Measurements from ENCODE around the gene PSPH. TPM values are rescaled to one million over a fixed set of nuclear protein-coding genes. Genes with fewer than 3 reads are reported as not detected.
A peak's percentile ranks its signal among the peaks of the same experiment; 100 is the strongest.

PSPH gene
- total RNA-seq, 1 experiment from 2014 or later: 49.3 TPM

GRCh38 chr7:55965100-55965470 is 86.2 kb downstream of the PSPH start:
- Mint-ChIP-seq H3K4me1 (peaks cover 5% of the 10 kb centered on the region), H3K4me3 (peak overlapping the region; percentile 89), H3K27ac (peak overlapping the region; percentile 78), H3K9me3 (no peaks in the 10 kb centered on the region), H3K36me3 (peaks cover 7% of the 10 kb centered on the region), H3K27me3 (ENCODE audit: low read depth) (peaks cover 19% of the 10 kb centered on the region)
- ChIA-PET POLR2A (interaction anchor here (1.9 kb wide), 1 partner anchor 86 kb away, joined by 8 read pairs; the partner anchor contains the start of genes CCT6A and PSPH), CTCF (interaction anchor here (0.7 to 2.0 kb wide), 9 partner anchors 10 to 324 kb away, joined by 3 to 19 read pairs (median 9); partner anchors contain the start of genes MRPS17 and SUMF2)
- DNase-seq (ENCODE audit: low spot score): no peak
- no peak for ATAC-seq
- TF ChIP-seq FOXJ3 (CRISPR knock-in tag; IDR thresholded peaks at IDR 0.05; ENCODE audit: borderline replicate concordance) (no peak), NR3C1 (CRISPR knock-in tag; conservative IDR thresholded peaks at IDR 0.05; ENCODE audit: low read depth) (no peak), ZBTB43 (CRISPR knock-in tag; IDR thresholded peaks at IDR 0.05) (no peak), NFE2L1 (CRISPR knock-in tag; IDR thresholded peaks at IDR 0.05) (no peak), ZNF138 (CRISPR knock-in tag; conservative IDR thresholded peaks at IDR 0.05) (no peak), KAT7 (CRISPR knock-in tag; IDR thresholded peaks at IDR 0.05; ENCODE audit: borderline replicate concordance) (no peak), ZNF281 (CRISPR knock-in tag; IDR thresholded peaks at IDR 0.05) (no peak), TEAD1 (CRISPR knock-in tag; IDR thresholded peaks at IDR 0.05) (no peak), ZNF423 (CRISPR knock-in tag; IDR thresholded peaks at IDR 0.05) (no peak), HMGXB4 (CRISPR knock-in tag; IDR thresholded peaks at IDR 0.05) (0 out of 2 replicates have a peak, but pooled peaks have one; percentile 1), PRRX2 (CRISPR knock-in tag; IDR thresholded peaks at IDR 0.05) (no peak), TCF7 (CRISPR knock-in tag; IDR thresholded peaks at IDR 0.05; ENCODE audit: low read depth) (no peak), ARID4B (CRISPR knock-in tag; IDR thresholded peaks at IDR 0.05; ENCODE audit: borderline replicate concordance) (0 out of 2 replicates have a peak, but pooled peaks have one; percentile 68), PREB (CRISPR knock-in tag; IDR thresholded peaks at IDR 0.05; ENCODE audit: borderline replicate concordance) (no peak), ETV6 (CRISPR knock-in tag; IDR thresholded peaks at IDR 0.05) (no peak), NR2C2 (CRISPR knock-in tag; IDR thresholded peaks at IDR 0.05) (no peak), CTCF (IDR thresholded peaks at IDR 0.05) (no peak), USF1 (CRISPR knock-in tag; IDR thresholded peaks at IDR 0.05) (no peak)
